K562 treated with DMSO at 1 percent for 24 hours (cell line): ENCODE data around the gene CNRIP1. TPM values are rescaled to one million over a fixed set of nuclear protein-coding genes. Genes with fewer than 3 reads are reported as not detected.

Experiments
- total RNA-seq: library from RNA; unstranded; fragments of 300-600 nt; gene quantifications from 2 replicates; pipeline ENCODE4 v1.2.3, GENCODE V29; 2022; ENCODE audit warnings: low read depth; ENCODE audit not compliant: insufficient read depth

Gene CNRIP1
- total RNA-seq = 3.7 and 4.5 TPM in 2 replicates

GRCh38 chr2:68319398-68320117 is at the start of gene CNRIP1:
Gene CNRIP1, minus strand, starts transcription at chr2:68319949. Its CDS starts 549 bp downstream, at chr2:68319400.

GRCh38 chr2:68365087-68365486 is 45.3 kb upstream of the CNRIP1 start, which contains the start of gene PLEK:
Gene PLEK, plus strand, starts transcription at chr2:68365282. Its CDS starts 70 bp downstream, at chr2:68365352.

GRCh38 chr2:68252400-68253218 is 67.1 kb downstream of the CNRIP1 start, which contains the start of gene PPP3R1:
Gene PPP3R1, minus strand, starts transcription at chr2:68252532. Its CDS starts 405 bp downstream, at chr2:68252127.

Other genes with a start within 250 kb of the CNRIP1 start
- gene PNO1, start 162.1 kb downstream of the CNRIP1 start, total RNA-seq = 9.5 and 10.0 TPM in 2 replicates
- 31.9 and 36.8 TPM in 2 replicates for gene PPP3R1, start 67.4 kb downstream of the CNRIP1 start, total RNA-seq
- gene PLEK, start 45.3 kb upstream of the CNRIP1 start, total RNA-seq = 0.45 and 0.76 TPM in 2 replicates
- gene FBXO48, start 147.3 kb upstream of the CNRIP1 start, total RNA-seq = 0.82 and 1.1 TPM in 2 replicates
- 0.86 and 1.6 TPM in 2 replicates for gene APLF, start 147.6 kb upstream of the CNRIP1 start, total RNA-seq